ENCODE measurements around the gene CGB7. TPM values are rescaled to one million over a fixed set of nuclear protein-coding genes. Genes with fewer than 3 reads are reported as not detected.

CGB7 gene
- total and polyA plus RNA-seq, 9 of the 15 experiments (the other 6 are each of a cell fraction or from before 2014, with no cell fraction given): not detected

- TF ChIP-seq UBTF (IDR thresholded peaks at IDR 0.05; ENCODE audit: borderline replicate concordance in 1 of 2, low read depth in 2 of 2, low read length in 2 of 2) (peak in 1 of 2 experiments; percentile 77; a peak in 1 of 4 replicates), ARNT (IDR thresholded peaks at IDR 0.05) (no peak), MNT (conservative IDR thresholded peaks at IDR 0.05) (peak; percentile 20 to 40; a peak in 1 of 4 replicates), ZSCAN32 (CRISPR knock-in tag; IDR thresholded peaks at IDR 0.05) (no peak), ZNF699 (CRISPR knock-in tag; IDR thresholded peaks at IDR 0.05; ENCODE audit: insufficient replicate concordance) (no peak), FOXA1 (IDR thresholded peaks at IDR 0.05; ENCODE audit: borderline replicate concordance) (no peak), XRCC5 (IDR thresholded peaks at IDR 0.05; ENCODE audit: low read depth, low read length) (no peak), NFXL1 (CRISPR knock-in tag; IDR thresholded peaks at IDR 0.05) (no peak), MGA (IDR thresholded peaks at IDR 0.05) (peak; percentile 47; the same call in 1 of the 2 replicates), MBD2 (IDR thresholded peaks at IDR 0.05; ENCODE audit: borderline replicate concordance, low read depth) (no peak), ZNF24 (IDR thresholded peaks at IDR 0.05) (no peak)
Observed at GRCh38 chr19:49017666-49018351, 39.7 kb downstream of the CGB7 start (continued).
